ENCODE measurements around the gene RBMS1. TPM values are rescaled to one million over a fixed set of nuclear protein-coding genes. Genes with fewer than 3 reads are reported as not detected.
A peak's percentile ranks its signal among the peaks of the same experiment; 100 is the strongest.

Gene RBMS1
- total RNA-seq, 2 experiments from 2014 or later = 35.8 to 38.6 TPM

DNA sequence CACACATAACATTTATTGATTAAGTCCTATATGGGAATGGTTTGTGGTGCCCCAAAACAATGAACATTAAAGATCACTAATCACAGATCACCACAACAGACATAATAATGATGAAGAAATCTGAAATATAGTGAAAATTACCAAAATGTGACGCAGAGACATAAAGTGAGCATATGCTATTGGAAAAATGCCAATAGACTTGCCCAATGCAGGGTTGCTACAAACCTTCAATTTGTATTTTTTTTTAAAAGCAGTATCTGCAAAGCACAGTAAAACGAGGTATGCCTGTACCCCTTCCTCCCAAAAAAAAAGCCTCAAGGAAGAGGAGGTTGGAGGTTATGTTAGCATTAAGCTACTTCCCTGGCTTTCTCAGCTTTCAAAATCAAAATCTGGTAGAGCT lies 131.1 kb downstream of the RBMS1 start:
- TF ChIP-seq, protein P1, sequence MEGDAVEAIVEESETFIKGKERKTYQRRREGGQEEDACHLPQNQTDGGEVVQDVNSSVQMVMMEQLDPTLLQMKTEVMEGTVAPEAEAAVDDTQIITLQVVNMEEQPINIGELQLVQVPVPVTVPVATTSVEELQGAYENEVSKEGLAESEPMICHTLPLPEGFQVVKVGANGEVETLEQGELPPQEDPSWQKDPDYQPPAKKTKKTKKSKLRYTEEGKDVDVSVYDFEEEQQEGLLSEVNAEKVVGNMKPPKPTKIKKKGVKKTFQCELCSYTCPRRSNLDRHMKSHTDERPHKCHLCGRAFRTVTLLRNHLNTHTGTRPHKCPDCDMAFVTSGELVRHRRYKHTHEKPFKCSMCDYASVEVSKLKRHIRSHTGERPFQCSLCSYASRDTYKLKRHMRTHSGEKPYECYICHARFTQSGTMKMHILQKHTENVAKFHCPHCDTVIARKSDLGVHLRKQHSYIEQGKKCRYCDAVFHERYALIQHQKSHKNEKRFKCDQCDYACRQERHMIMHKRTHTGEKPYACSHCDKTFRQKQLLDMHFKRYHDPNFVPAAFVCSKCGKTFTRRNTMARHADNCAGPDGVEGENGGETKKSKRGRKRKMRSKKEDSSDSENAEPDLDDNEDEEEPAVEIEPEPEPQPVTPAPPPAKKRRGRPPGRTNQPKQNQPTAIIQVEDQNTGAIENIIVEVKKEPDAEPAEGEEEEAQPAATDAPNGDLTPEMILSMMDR (IDR thresholded peaks at IDR 0.05) = no peak
- DNase-seq (no peak), ATAC-seq (no peak)
- ChIA-PET POLR2A (no interaction called here), CTCF (interaction anchor here (0.7 to 3.3 kb wide), 4 partner anchors 9 to 37 kb away, joined by 3 to 13 read pairs (median 4); no protein-coding TSS in a partner anchor)
- peaks cover 34% of the 10 kb centered on the region for H3K36me3 Mint-ChIP-seq (ENCODE audit: low read depth)
- peaks cover 55% of the 10 kb centered on the region for H3K4me1 Mint-ChIP-seq (ENCODE audit: low read depth)
- no peaks in the 10 kb centered on the region for H3K27me3 Mint-ChIP-seq
- H3K9me3 Mint-ChIP-seq = no peaks in the 10 kb centered on the region
- intact Hi-C loops (cut with micrococcal nuclease) = no loop called here
- no peak overlapping the region for H3K4me3 Mint-ChIP-seq
- no peak overlapping the region for H3K27ac Mint-ChIP-seq

DNA sequence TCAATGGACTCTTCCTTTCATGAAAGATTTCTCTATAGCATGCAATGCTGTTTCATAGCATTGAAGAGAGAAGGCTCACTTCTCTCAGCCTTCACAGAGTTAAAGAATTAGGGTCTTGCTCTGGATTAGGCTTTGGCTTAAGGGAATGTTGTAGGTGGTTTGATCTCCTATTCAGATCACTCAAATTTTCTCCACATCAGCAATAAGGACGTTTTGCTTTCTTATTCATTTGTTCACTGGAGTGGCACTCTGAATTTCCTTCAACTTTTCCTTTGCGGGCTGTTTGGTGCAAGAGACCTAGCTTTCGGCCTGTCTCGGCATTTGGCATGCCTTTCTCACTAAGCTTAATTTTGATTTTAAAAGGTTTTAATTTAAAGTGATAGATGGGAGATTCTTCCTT lies 131.6 kb downstream of the RBMS1 start:
- CTCF ChIA-PET = interaction anchor here (0.7 to 3.3 kb wide), 5 partner anchors 8 to 36 kb away, joined by 3 to 13 read pairs (median 4); no protein-coding TSS in a partner anchor
- POLR2A ChIA-PET = no interaction called here
- intact Hi-C loops (cut with micrococcal nuclease) = no loop called here
- Mint-ChIP-seq H3K27me3 (no peaks in the 10 kb centered on the region), H3K9me3 (no peaks in the 10 kb centered on the region), H3K36me3 (ENCODE audit: low read depth) (peaks cover 34% of the 10 kb centered on the region), H3K4me1 (ENCODE audit: low read depth) (peaks cover 57% of the 10 kb centered on the region), H3K27ac (no peak overlapping the region), H3K4me3 (no peak overlapping the region)
- no peak for DNase-seq
- no peak for ATAC-seq
- TF ChIP-seq, protein P1 (IDR thresholded peaks at IDR 0.05) = no peak

DNA sequence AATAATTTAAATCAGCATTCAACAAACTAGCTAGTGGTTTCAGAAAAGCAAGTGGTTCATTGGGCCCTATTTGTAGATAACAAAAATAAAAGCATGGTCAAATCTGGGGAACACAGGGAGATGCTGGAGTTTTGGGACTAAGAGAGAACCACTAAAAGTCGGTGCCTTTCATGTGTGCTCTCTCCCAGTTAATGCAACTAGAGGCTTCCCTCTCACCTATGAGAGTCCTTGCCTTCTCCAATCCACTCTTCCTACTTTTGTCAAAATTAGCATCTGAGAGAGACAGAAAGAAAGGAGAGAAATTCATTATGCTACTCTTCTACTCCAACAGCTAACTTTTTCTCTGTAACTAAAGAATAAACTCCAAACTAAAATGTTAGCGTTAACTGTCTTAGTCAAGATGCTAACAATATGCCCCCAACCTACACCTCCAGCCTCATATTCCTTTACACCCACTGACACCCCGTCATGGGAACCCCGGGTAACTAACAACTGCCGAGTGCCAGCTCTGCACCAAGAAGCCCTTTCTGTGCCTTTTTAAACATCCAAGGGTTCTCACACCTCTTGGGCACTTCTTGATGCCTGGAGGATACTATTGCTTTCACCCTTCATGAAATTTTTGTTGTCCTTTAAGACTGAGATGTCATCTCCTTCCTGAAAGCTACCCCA lies 133.4 kb downstream of the RBMS1 start:
- ChIA-PET POLR2A (no interaction called here), CTCF (interaction anchor here (0.8 to 1.6 kb wide), 3 partner anchors 21 to 37 kb away, joined by 3 to 4 read pairs (median 3); no protein-coding TSS in a partner anchor)
- ATAC-seq = no peak
- Mint-ChIP-seq H3K27me3 (no peaks in the 10 kb centered on the region), H3K4me1 (ENCODE audit: low read depth) (peaks cover 66% of the 10 kb centered on the region), H3K27ac (peak overlapping the region; percentile 21), H3K36me3 (ENCODE audit: low read depth) (peaks cover 38% of the 10 kb centered on the region), H3K4me3 (no peak overlapping the region), H3K9me3 (peaks cover 3% of the 10 kb centered on the region)
- intact Hi-C loops (cut with micrococcal nuclease) = no loop called here
- TF ChIP-seq, protein P1 (IDR thresholded peaks at IDR 0.05) = no peak
- no peak for DNase-seq

DNA sequence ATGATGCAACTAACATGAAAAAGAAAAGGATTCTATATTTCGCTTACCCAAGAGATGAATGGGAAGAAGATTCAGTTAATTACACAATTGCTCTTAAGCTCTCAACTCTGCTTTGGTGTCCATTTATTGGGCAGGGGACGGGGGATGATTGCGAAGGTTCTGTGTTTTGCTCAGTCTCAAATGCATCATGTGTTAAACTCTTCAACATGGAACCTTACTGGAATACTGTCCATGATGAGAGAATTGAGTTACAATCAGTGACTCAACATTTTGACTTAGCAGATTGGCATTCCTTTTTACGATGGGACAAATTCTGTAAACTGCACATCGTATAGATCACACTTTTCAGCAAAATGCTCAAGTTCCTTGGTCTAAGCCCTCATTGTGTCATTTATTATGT lies 135.6 kb downstream of the RBMS1 start:
- Mint-ChIP-seq H3K9me3 (peaks cover 3% of the 10 kb centered on the region), H3K4me3 (no peak overlapping the region), H3K27me3 (no peaks in the 10 kb centered on the region), H3K36me3 (ENCODE audit: low read depth) (peaks cover 29% of the 10 kb centered on the region), H3K4me1 (ENCODE audit: low read depth) (peaks cover 64% of the 10 kb centered on the region), H3K27ac (no peak overlapping the region)
- TF ChIP-seq, protein P1 (IDR thresholded peaks at IDR 0.05) = no peak
- DNase-seq = no peak
- ChIA-PET POLR2A (no interaction called here), CTCF (no interaction called here)
- ATAC-seq = no peak
- intact Hi-C loops (cut with micrococcal nuclease) = no loop called here

DNA sequence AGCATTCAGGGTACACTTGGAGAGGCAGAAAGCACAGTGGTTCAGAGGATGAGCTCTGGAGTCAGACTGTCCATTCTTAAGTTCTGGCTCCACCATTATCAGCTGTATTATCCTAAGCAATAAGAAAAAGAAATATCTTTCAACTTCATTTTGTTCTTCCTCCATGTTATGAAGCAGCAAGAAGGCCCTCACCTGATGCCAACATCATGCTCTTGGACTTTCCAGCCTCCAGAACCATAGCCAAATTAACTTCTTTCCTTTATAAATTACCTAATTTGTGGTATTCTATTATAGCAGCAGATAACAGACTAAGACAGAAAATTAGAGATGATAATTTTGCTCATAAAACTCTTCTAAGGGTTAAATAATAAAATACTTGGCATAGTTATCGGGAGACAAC lies 137.1 kb downstream of the RBMS1 start:
- Mint-ChIP-seq H3K4me3 (no peak overlapping the region), H3K27ac (peak overlapping the region; percentile 12), H3K9me3 (peaks cover 3% of the 10 kb centered on the region), H3K36me3 (ENCODE audit: low read depth) (peaks cover 26% of the 10 kb centered on the region), H3K27me3 (no peaks in the 10 kb centered on the region), H3K4me1 (ENCODE audit: low read depth) (peaks cover 72% of the 10 kb centered on the region)
- ChIA-PET CTCF (interaction anchor here (1.6 kb wide), 1 partner anchor 10 kb away, joined by 3 read pairs; no protein-coding TSS in a partner anchor), POLR2A (no interaction called here)
- intact Hi-C loops (cut with micrococcal nuclease) = no loop called here
- TF ChIP-seq, protein P1 (IDR thresholded peaks at IDR 0.05) = no peak
- no peak for DNase-seq
- ATAC-seq = no peak

Measured in activated CD8-positive, alpha-beta T cell treated with anti-CD3 and anti-CD28 coated beads for 36 hours (primary cell).